HCT116 (cell line): Measurements from ENCODE around the gene HDGFL1. TPM values are rescaled to one million over a fixed set of nuclear protein-coding genes. Genes with fewer than 3 reads are reported as not detected.

Experiments
- ATAC-seq: fragments of 200-7000 bp; cut with Tn5 transposase; 2 replicates; pipeline ENCODE4 v1.9.1; 2020; ENCODE audit warnings: mild to moderate bottlenecking, moderate library complexity
- BruUV-seq: library from RNA; stranded (reverse); fragments of 400-500 nt; replicated peaks from 2 replicates; lab custom pipeline; 2021; lab: Mats Ljungman, UMichigan
- CTCF ChIA-PET: fragments of 300-600 bp; sonication (Branson Sonifier 250); formaldehyde crosslinking; loops from one replicate; lab custom pipeline; 2021; ENCODE audit warnings: antibody characterized with exemption; lab: Charles Lee
- POLR2A ChIA-PET: fragments of 300-600, 350-600 bp; sonication (Branson Sonifier 250); formaldehyde crosslinking; loops from one replicate; lab custom pipeline; 2021; ENCODE audit warnings: antibody characterized with exemption; lab: Charles Lee
- RAD21 ChIA-PET, 2 experiments: fragments of 300-600 bp; sonication (Branson Sonifier 250); formaldehyde crosslinking; loops; one replicate each; lab custom pipeline; 2023; ENCODE audit warnings: low total read pairs in 2 of 2; ENCODE audit not compliant: uncharacterized antibody in 2 of 2, unreplicated experiment in 2 of 2, low non-redundant PET in 1 of 2; lab: Charles Lee
- DNase-seq: peaks from one replicate; pipeline ENCODE4 v3.0.0-alpha.2; 2010; ENCODE audit warnings: low read depth, low spot score
- H2AFZ ChIP-seq: fragments of 200-600 bp; shearing (Covaris generic), sonication (generic); 2 replicates; pipeline ENCODE4 v1.6.1; 2017; ENCODE audit warnings: low read depth, mixed run types, mixed read lengths, antibody characterized with exemption, low read length; ENCODE audit not compliant: poor library complexity, severe bottlenecking
- H3K27ac ChIP-seq: 2 replicates; pipeline ENCODE4 v1.5.1; 2012; ENCODE audit warnings: low read depth, low read length
- H3K27me3 ChIP-seq: fragments of 200-600 bp; sonication (generic); 2 replicates; pipeline ENCODE4 v1.6.1; 2016; ENCODE audit warnings: mixed run types, low read length, mixed read lengths; ENCODE audit not compliant: insufficient read depth
- H3K36me3 ChIP-seq, 2 experiments: fragments of 200-500 bp in 1 of 2; fragments of 200-600 bp in 1 of 2; sonication (Bioruptor generic) in 1 of 2; sonication (generic) in 1 of 2; 2 replicates each; pipeline versions ENCODE4 v1.5.1 to v1.6.1; 2014 to 2016; ENCODE audit warnings: low read length in 2 of 2, inconsistent platforms in 1 of 2, mixed read lengths in 1 of 2, mixed run types in 1 of 2; ENCODE audit not compliant: insufficient read depth in 2 of 2, control insufficient read depth in 1 of 2
- H3K4me1 ChIP-seq, 2 experiments: fragments of 200-600 bp in 1 of 2; sonication (generic) in 1 of 2; 2 replicates each; pipeline versions ENCODE4 v1.5.1 to v1.6.1; 2012 to 2017; ENCODE audit warnings: low read length in 2 of 2, inconsistent platforms in 1 of 2, mild to moderate bottlenecking in 1 of 2, mixed read lengths in 1 of 2, mixed run types in 1 of 2, moderate library complexity in 1 of 2; ENCODE audit not compliant: insufficient read depth in 2 of 2, control insufficient read depth in 1 of 2
- H3K4me2 ChIP-seq: fragments of 200-600 bp; sonication (generic); 2 replicates; pipeline ENCODE4 v1.6.1; 2017; ENCODE audit warnings: mixed run types, low read length, mixed read lengths
- H3K4me3 ChIP-seq, 2 experiments: fragments of 200-600 bp in 1 of 2; sonication (generic) in 1 of 2; replicated peaks in 1 of 2; 2 replicates each; pipeline ENCODE4 v1.5.1; 2011 to 2016; ENCODE audit warnings: low read length in 2 of 2, control low read depth in 1 of 2, low read depth in 1 of 2, mild to moderate bottlenecking in 1 of 2, mixed read lengths in 1 of 2, mixed run types in 1 of 2
- H3K79me2 ChIP-seq: fragments of 200-600 bp; sonication (generic); 2 replicates; pipeline ENCODE4 v1.6.1; 2017; ENCODE audit warnings: mild to moderate bottlenecking, mixed run types, low read length, moderate library complexity, mixed read lengths; ENCODE audit not compliant: insufficient read depth
- H3K9ac ChIP-seq: fragments of 200-600 bp; sonication (generic); 2 replicates; pipeline ENCODE4 v1.6.1; 2016; ENCODE audit warnings: low read length, mixed read lengths
- H3K9me2 ChIP-seq: fragments of 200-600 bp; sonication (generic), shearing (Covaris generic); 2 replicates; pipeline ENCODE4 v1.6.1; 2017; ENCODE audit warnings: mixed run types, mild to moderate bottlenecking, moderate library complexity; ENCODE audit not compliant: insufficient read depth
- H3K9me3 ChIP-seq, 2 experiments: fragments of 200-500 bp in 1 of 2; fragments of 200-600 bp in 1 of 2; sonication (Bioruptor generic) in 1 of 2; sonication (generic) in 1 of 2; 2 replicates each; pipeline ENCODE4 v1.6.1; 2014 to 2017; ENCODE audit warnings: low read length in 2 of 2, mixed read lengths in 2 of 2, inconsistent platforms in 1 of 2, low read depth in 1 of 2, mild to moderate bottlenecking in 1 of 2, mixed run types in 1 of 2, moderate library complexity in 1 of 2; ENCODE audit not compliant: control insufficient read depth in 1 of 2, insufficient read depth in 1 of 2
- H4K20me1 ChIP-seq: fragments of 200-600 bp; sonication (generic), shearing (Covaris generic); 2 replicates; pipeline ENCODE4 v1.6.1; 2017; ENCODE audit warnings: mixed run types, mild to moderate bottlenecking, moderate library complexity; ENCODE audit not compliant: insufficient read depth
- CBX3 ChIP-seq: IDR thresholded peaks from 2 replicates; pipeline ENCODE4 v1.6.1; 2012; ENCODE audit warnings: low read depth
- EZH2 ChIP-seq: fragments of 200-600 bp; sonication (generic); IDR thresholded peaks from 2 replicates; pipeline ENCODE4 v1.6.1; 2017; ENCODE audit warnings: antibody characterized with exemption, mixed run types
- FOSL1 ChIP-seq: IDR thresholded peaks from 2 replicates; pipeline ENCODE4 v1.6.1; 2012; ENCODE audit warnings: low read depth
- JUND ChIP-seq: IDR thresholded peaks from 2 replicates; pipeline ENCODE4 v1.6.1; 2012
- RAD21 ChIP-seq: IDR thresholded peaks from 2 replicates; pipeline ENCODE4 v1.6.1; 2012; ENCODE audit warnings: low read depth, mild to moderate bottlenecking
- ZNF274 ChIP-seq: fragments of 200-500 bp; sonication (Bioruptor generic); IDR thresholded peaks from 2 replicates; pipeline ENCODE4 v1.6.1; 2014; ENCODE audit warnings: mild to moderate bottlenecking, low read depth, low read length, inconsistent platforms
- intact Hi-C: fragments of 100-400 bp; cut with micrococcal nuclease; formaldehyde crosslinking; loops from 2 replicates; pipeline ENCODE4 v1.10.0; 2022
- total RNA-seq: library from RNA; stranded (reverse); gene quantifications from one replicate; pipeline ENCODE4 v1.2.1, GENCODE V29; 2021; ENCODE audit not compliant: unreplicated experiment
- TF ChIP-seq, protein P1 (sequence below): IDR thresholded peaks from 2 replicates; pipeline ENCODE4 v1.6.1; 2012
- TF ChIP-seq, protein P2 (sequence below): IDR thresholded peaks from 2 replicates; pipeline ENCODE4 v1.6.1; 2011; ENCODE audit warnings: mild to moderate bottlenecking, low read length, moderate library complexity; ENCODE audit not compliant: insufficient replicate concordance; ENCODE audit errors: extremely low read depth
- TF ChIP-seq, protein P3 (sequence below): IDR thresholded peaks from 2 replicates; pipeline ENCODE4 v1.6.1; 2012

The HDGFL1 gene
- total RNA-seq, 1 experiment from 2014 or later, result not detected

DNA sequence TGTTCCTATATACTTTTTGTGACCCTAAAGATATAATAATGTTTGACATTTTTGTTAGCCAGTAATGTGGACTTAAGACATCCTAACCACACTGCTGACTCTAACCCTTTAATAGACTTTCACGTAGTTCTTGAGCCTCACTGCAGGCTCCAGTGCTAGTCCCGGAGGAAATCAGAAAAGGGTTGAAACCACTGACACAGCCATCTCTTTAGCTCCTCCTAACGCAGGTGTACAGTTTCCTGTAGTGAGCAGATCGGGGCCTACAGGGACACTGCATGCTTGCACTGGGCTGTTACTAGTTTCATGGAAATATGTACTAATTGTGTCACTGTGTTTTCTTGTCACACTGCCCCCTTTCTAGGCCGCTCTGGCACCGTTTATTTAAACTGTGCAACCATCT lies 512 bp upstream of the HDGFL1 start:
- CTCF ChIA-PET, result no interaction called here
- BruUV-seq, result no TSS peak

DNA sequence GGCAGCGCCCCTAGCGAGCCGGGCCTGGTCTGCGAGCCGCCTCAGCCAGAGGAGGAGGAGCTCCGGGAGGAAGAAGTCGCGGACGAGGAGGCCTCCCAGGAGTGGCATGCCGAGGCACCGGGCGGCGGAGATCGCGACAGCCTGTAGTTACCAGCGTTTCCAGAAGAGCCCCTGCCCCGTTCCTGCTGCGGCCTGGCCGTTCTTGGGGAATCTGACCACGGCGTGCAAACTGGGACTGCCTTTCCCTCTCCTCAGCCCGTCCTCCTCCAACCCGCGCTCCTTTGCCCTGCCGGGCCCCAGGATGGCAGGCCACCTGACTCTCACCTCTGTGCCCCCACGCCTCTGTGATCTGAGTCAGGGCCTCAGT lies 802 bp downstream of the HDGFL1 start:
- Histone ChIP-seq H3K36me3 (no peaks in the 10 kb centered on the region), H4K20me1 (no peaks in the 10 kb centered on the region), H3K9me3 (no peaks in the 10 kb centered on the region), H2AFZ (no peak overlapping the region), H3K4me3 (no peak overlapping the region), H3K79me2 (no peaks in the 10 kb centered on the region), H3K4me2 (no peak overlapping the region), H3K4me1 (no peaks in the 10 kb centered on the region), H3K27me3 (no peaks in the 10 kb centered on the region), H3K27ac (no peak overlapping the region), H3K9ac (no peak overlapping the region), H3K9me2 (no peaks in the 10 kb centered on the region)
- POLR2A ChIA-PET, result no interaction called here
- TF ChIP-seq, protein P1, sequence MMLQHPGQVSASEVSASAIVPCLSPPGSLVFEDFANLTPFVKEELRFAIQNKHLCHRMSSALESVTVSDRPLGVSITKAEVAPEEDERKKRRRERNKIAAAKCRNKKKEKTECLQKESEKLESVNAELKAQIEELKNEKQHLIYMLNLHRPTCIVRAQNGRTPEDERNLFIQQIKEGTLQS, result no peak
- TF ChIP-seq CBX3 (no peak), EZH2 (no peak), JUND (no peak), RAD21 (no peak), ZNF274 (no peak), FOSL1 (no peak)
- TF ChIP-seq, protein P2, sequence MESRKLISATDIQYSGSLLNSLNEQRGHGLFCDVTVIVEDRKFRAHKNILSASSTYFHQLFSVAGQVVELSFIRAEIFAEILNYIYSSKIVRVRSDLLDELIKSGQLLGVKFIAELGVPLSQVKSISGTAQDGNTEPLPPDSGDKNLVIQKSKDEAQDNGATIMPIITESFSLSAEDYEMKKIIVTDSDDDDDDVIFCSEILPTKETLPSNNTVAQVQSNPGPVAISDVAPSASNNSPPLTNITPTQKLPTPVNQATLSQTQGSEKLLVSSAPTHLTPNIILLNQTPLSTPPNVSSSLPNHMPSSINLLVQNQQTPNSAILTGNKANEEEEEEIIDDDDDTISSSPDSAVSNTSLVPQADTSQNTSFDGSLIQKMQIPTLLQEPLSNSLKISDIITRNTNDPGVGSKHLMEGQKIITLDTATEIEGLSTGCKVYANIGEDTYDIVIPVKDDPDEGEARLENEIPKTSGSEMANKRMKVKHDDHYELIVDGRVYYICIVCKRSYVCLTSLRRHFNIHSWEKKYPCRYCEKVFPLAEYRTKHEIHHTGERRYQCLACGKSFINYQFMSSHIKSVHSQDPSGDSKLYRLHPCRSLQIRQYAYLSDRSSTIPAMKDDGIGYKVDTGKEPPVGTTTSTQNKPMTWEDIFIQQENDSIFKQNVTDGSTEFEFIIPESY, result no peak
- TF ChIP-seq, protein P3, sequence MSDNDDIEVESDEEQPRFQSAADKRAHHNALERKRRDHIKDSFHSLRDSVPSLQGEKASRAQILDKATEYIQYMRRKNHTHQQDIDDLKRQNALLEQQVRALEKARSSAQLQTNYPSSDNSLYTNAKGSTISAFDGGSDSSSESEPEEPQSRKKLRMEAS, result no peak
- DNase-seq, result no peak
- CTCF ChIA-PET, result no interaction called here
- intact Hi-C loops, result no loop called here
- RAD21 ChIA-PET, result no interaction called here
- BruUV-seq, result no TSS peak
- no peak for ATAC-seq

More for the DNA sequence above, 512 bp upstream of the HDGFL1 start:
- DNase-seq (no peak), ATAC-seq (no peak)
- intact Hi-C loops, result no loop called here
- Histone ChIP-seq H3K9me2 (no peaks in the 10 kb centered on the region), H3K4me1 (no peaks in the 10 kb centered on the region), H3K36me3 (no peaks in the 10 kb centered on the region), H3K4me3 (no peak overlapping the region), H3K79me2 (no peaks in the 10 kb centered on the region), H3K27me3 (no peaks in the 10 kb centered on the region), H3K4me2 (no peak overlapping the region), H3K9me3 (no peaks in the 10 kb centered on the region), H3K27ac (no peak overlapping the region), H2AFZ (no peak overlapping the region), H4K20me1 (no peaks in the 10 kb centered on the region), H3K9ac (no peak overlapping the region)
- TF ChIP-seq, protein P3, result no peak
- TF ChIP-seq, protein P2, result no peak
- TF ChIP-seq EZH2, result no peak
- RAD21 ChIA-PET, result no interaction called here
- POLR2A ChIA-PET, result no interaction called here
